GM21529 (cell line): ENCODE data around the gene ARL1.
"Not testable (repeated sequence)": the region's sequence is repeated elsewhere in the genome, so short reads cannot be mapped to it uniquely, and the experiment has no call there.

ENCODE experiments used
- ATAC-seq: cut with Tn5 transposase; IDR thresholded peaks from one replicate; pipeline ENCODE4 v1.9.1; 2021; ENCODE audit not compliant: unreplicated experiment

The ARL1 gene

GRCh38 chr12:101407436-101408345 lies at the start of gene ARL1:
Gene ARL1, minus strand, starts transcription at chr12:101407772. Its CDS starts 127 bp downstream, at chr12:101407645.
- ATAC-seq = peak; percentile 84

- no peak for ATAC-seq
These were observed 48.1 kb upstream of the ARL1 start for GRCh38 chr12:101455685-101456084.

- no peak for ATAC-seq
These were observed 34.1 kb upstream of the ARL1 start for GRCh38 chr12:101441461-101442224.

GRCh38 chr12:101439236-101439635 lies 31.7 kb upstream of the ARL1 start:
- ATAC-seq = no peak

- ATAC-seq = no peak
These were observed 28.6 kb upstream of the ARL1 start for GRCh38 chr12:101436136-101436535.

GRCh38 chr12:101430456-101430855 lies 22.9 kb upstream of the ARL1 start:
- no peak for ATAC-seq

- no peak for ATAC-seq
These were observed 17.0 kb upstream of the ARL1 start for GRCh38 chr12:101424620-101425019.

GRCh38 chr12:101422066-101422465 lies 14.5 kb upstream of the ARL1 start:
- not testable (repeated sequence) for ATAC-seq

- ATAC-seq = no peak
These were observed 7.7 kb upstream of the ARL1 start for GRCh38 chr12:101415228-101415627.

- no peak for ATAC-seq
These were observed 7.1 kb upstream of the ARL1 start for GRCh38 chr12:101414533-101415119.

GRCh38 chr12:101410169-101410568 lies 2.6 kb upstream of the ARL1 start:
- ATAC-seq = not testable (repeated sequence)

GRCh38 chr12:101407049-101407435 lies 530 bp downstream of the ARL1 start:
- peak; percentile 26 for ATAC-seq

- not testable (repeated sequence) for ATAC-seq
These were observed 16.4 kb downstream of the ARL1 start for GRCh38 chr12:101391181-101391580.

- no peak for ATAC-seq
These were observed 28.4 kb downstream of the ARL1 start for GRCh38 chr12:101379149-101379548.

GRCh38 chr12:101375573-101375972 lies 32.0 kb downstream of the ARL1 start:
- no peak for ATAC-seq

- no peak for ATAC-seq
These were observed 35.1 kb downstream of the ARL1 start for GRCh38 chr12:101372431-101372830.

- ATAC-seq = no peak
These were observed 39.6 kb downstream of the ARL1 start for GRCh38 chr12:101368016-101368415.

- no peak for ATAC-seq
These were observed 46.1 kb downstream of the ARL1 start for GRCh38 chr12:101361455-101361854.

GRCh38 chr12:101356794-101357193 lies 50.8 kb downstream of the ARL1 start:
- no peak for ATAC-seq

GRCh38 chr12:101351682-101352081 lies 55.9 kb downstream of the ARL1 start:
- no peak for ATAC-seq

- ATAC-seq = no peak
These were observed 63.7 kb downstream of the ARL1 start for GRCh38 chr12:101343893-101344292.
